Activated naive CD8-positive, alpha-beta T cell (primary cell): Measurements from ENCODE around the gene SCN5A.

Experiments
- H3K27ac Mint-ChIP-seq: one replicate; pipeline ENCODE4 v1.8.0; 2021; ENCODE audit warnings: mixed read lengths
- H3K27me3 Mint-ChIP-seq: one replicate; pipeline ENCODE4 v1.8.0; 2021; ENCODE audit warnings: mixed read lengths
- H3K36me3 Mint-ChIP-seq: one replicate; pipeline ENCODE4 v1.8.0; 2021; ENCODE audit warnings: mixed read lengths
- H3K4me1 Mint-ChIP-seq: one replicate; pipeline ENCODE4 v1.8.0; 2021; ENCODE audit warnings: low read depth, mixed read lengths
- H3K4me3 Mint-ChIP-seq: one replicate; pipeline ENCODE4 v1.8.0; 2021; ENCODE audit warnings: mild to moderate bottlenecking, mixed read lengths
- H3K9me3 Mint-ChIP-seq: one replicate; pipeline ENCODE4 v1.8.0; 2021; ENCODE audit warnings: low read depth, mixed read lengths

Gene SCN5A

DNA sequence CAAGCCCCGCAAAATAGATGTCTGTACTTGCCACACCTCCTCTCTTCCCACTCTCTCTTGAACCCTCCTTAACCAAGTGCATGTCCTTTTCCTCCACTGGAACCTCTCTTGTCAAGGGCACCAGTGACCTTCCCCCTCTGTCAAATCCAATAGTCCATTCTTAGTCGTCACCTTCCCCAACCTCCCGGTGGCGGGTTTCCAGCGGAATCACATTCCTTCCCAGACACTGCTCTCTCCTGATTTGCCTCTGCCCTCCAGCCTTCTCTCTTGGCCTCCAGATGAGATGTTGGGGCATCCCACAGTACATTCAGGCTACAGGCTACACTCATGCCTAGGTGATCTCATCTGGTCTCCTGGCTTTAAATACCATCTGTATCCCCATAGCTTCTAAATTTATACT is 31.1 kb downstream of the SCN5A start:
- Mint-ChIP-seq H3K9me3 (no peaks in the 10 kb centered on the region), H3K4me3 (no peak overlapping the region), H3K27me3 (no peaks in the 10 kb centered on the region), H3K4me1 (no peaks in the 10 kb centered on the region), H3K27ac (no peak overlapping the region), H3K36me3 (no peaks in the 10 kb centered on the region)

DNA sequence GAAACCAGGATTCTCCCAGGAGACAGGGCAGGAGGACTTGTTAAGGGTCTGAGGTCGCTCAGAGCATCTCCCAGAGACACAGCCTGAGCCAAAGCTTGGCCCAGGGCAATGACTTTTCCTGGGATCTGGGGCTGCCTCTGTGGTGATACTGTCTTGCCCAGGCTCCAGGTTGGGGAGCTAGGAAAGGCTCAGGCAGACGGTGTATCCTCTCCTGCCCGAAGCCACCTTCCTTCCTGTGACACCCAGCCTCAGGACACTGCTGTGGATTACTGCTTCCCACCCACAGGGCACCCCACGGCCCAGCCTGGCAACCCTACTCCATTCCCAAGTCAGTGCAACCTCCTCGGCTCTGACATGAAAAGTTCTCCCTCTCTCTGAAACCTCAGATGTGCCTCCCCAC is 31.9 kb downstream of the SCN5A start:
- no peak overlapping the region for H3K4me3 Mint-ChIP-seq
- H3K9me3 Mint-ChIP-seq, result no peaks in the 10 kb centered on the region
- no peaks in the 10 kb centered on the region for H3K36me3 Mint-ChIP-seq
- H3K4me1 Mint-ChIP-seq, result no peaks in the 10 kb centered on the region
- H3K27ac Mint-ChIP-seq, result no peak overlapping the region
- no peaks in the 10 kb centered on the region for H3K27me3 Mint-ChIP-seq

DNA sequence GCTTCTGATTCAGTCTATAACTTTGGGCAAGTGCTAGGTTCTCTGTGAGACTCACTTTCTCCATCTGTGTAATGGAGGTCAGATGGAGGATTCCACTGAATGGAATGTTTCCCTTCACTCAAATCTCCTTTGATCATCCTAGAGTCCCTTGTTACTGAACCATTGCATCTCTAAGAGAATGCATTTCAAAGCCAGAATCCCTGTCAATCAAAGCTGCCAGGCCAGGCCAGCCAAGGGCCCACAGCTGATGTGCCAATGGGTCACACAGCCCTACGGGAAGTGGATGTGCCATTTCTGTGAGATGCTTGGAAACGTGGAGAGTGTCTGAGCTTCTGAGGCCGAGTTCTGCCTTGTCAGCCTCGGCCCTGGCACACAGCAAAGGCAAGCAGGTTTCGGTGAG is 32.4 kb downstream of the SCN5A start:
- Mint-ChIP-seq H3K36me3 (no peaks in the 10 kb centered on the region), H3K27ac (no peak overlapping the region), H3K27me3 (no peaks in the 10 kb centered on the region), H3K9me3 (no peaks in the 10 kb centered on the region), H3K4me1 (no peaks in the 10 kb centered on the region), H3K4me3 (no peak overlapping the region)

DNA sequence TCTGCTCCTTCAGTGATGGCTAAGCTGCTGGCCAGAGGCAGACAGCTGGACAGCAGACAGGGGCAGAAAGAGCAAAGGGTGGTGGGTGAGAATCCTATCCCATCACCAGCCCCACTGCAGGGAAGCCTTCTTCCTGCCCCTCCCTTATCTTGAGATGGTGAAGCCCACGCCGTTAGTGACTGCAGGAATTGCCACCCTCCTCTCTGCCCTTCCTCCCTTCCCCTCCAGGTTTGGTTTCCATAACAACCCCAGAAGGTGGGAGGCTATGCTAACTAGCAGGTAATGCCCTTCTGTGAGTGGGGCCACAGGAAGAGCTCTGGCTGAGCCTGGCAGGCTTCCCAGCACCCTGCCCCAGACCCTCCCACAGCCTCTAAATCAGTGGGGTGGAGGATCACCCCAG is 32.8 kb downstream of the SCN5A start:
- no peaks in the 10 kb centered on the region for H3K27me3 Mint-ChIP-seq
- H3K27ac Mint-ChIP-seq, result no peak overlapping the region

DNA sequence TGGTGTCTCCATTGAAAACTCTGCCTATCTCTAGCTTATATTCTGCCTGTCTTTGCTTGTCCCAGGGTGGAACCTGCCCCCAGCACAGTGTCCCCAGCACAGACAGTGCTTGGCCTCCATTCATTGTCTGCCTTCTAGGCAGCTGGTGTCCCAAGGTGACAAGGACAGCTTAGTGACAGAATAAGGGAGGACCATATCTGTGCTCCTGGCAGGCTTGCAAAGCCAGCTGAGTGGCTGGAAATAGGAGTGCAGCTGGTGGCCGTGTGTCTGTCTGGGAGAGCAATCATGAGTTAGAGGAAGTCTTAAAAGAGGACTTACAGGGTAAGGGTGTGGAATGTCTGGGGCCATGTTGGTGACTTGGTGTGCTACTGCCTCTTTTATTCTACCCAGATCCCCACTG is 33.4 kb downstream of the SCN5A start:
- Mint-ChIP-seq H3K9me3 (no peaks in the 10 kb centered on the region), H3K4me3 (no peak overlapping the region), H3K36me3 (no peaks in the 10 kb centered on the region), H3K27ac (no peak overlapping the region), H3K4me1 (no peaks in the 10 kb centered on the region), H3K27me3 (no peaks in the 10 kb centered on the region)

More for the DNA sequence above, 32.8 kb downstream of the SCN5A start:
- no peaks in the 10 kb centered on the region for H3K4me1 Mint-ChIP-seq
- H3K9me3 Mint-ChIP-seq, result no peaks in the 10 kb centered on the region
- H3K36me3 Mint-ChIP-seq, result no peaks in the 10 kb centered on the region
- no peak overlapping the region for H3K4me3 Mint-ChIP-seq

DNA sequence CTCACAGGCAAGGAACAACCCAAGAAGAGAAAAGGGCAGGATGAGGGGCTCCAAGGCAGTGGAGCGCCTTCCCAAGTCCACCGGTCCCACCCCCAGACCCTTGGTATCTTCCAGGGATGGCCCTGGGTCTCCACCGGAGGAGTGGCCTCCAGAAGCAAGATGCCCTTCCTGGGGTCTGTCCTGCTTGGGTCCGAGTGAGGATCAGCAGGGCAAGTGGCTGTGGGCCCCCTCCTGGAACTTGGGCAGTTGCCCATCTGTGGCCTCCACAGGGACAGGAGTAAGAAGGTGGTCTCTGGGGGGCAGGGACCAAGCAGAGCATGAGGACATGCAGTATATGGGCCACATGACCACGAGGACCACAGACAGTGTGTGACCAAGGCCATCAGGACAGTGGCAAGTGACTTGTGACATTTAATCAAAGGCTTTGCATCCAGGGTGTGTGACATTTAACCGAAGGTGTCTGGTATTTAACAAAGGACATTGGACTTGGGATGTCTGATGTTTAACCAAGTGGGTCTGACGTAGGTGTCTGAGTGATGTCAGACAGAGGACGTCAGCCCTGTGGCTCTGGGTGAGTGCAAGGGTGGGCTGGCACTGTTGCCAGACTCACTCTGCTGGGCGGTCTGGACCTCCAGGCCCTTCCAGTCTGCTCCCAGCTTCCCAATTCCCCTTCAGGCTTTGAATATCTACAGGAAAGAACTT is 34.7 kb downstream of the SCN5A start:
- Mint-ChIP-seq H3K36me3 (no peaks in the 10 kb centered on the region), H3K4me1 (no peaks in the 10 kb centered on the region), H3K27ac (no peak overlapping the region), H3K9me3 (no peaks in the 10 kb centered on the region), H3K27me3 (no peaks in the 10 kb centered on the region), H3K4me3 (no peak overlapping the region)

DNA sequence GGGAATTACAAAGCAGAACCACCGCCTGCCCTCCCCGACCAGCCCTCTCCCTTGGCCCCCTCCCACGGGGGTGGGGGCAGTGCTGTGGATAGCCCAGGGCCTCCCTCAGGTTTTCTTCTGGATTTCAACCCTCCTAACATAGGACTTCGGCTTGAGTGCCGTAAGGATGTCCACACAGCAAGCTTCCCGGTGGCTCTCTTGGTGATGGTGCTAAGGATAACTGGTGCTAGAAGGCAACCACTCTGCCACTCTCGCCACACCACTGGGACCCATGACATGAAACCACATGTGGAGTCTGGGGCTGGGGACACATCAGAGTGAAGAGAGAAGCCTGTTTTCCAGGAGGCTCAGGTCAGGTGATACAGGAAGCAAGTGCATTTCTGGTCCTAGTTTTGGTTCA is 35.4 kb downstream of the SCN5A start:
- Mint-ChIP-seq H3K4me3 (no peak overlapping the region), H3K4me1 (no peaks in the 10 kb centered on the region), H3K9me3 (no peaks in the 10 kb centered on the region), H3K36me3 (no peaks in the 10 kb centered on the region), H3K27me3 (no peaks in the 10 kb centered on the region), H3K27ac (no peak overlapping the region)

DNA sequence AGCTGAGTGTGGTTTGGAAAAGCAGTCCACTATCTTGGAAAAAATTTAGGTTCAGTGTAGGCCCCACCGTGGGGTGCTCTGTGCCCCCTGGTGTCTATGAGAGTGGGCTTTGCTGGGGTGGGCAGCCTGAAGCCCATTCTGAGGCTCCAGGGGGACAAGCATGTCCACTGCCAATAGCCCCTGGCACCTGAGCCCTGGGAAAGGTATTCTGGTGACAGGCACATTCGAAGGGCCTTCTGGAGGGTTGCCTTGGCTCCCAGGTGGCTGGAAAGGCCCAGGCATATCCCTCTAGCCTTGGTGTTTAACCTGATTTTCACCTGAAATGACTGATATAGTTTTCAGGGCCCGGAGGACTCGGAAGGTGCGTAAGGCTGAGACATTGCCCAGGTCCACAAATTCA is 36.1 kb downstream of the SCN5A start:
- no peaks in the 10 kb centered on the region for H3K36me3 Mint-ChIP-seq
- no peak overlapping the region for H3K4me3 Mint-ChIP-seq
- no peaks in the 10 kb centered on the region for H3K4me1 Mint-ChIP-seq
- no peak overlapping the region for H3K27ac Mint-ChIP-seq
- no peaks in the 10 kb centered on the region for H3K9me3 Mint-ChIP-seq
- H3K27me3 Mint-ChIP-seq, result no peaks in the 10 kb centered on the region

DNA sequence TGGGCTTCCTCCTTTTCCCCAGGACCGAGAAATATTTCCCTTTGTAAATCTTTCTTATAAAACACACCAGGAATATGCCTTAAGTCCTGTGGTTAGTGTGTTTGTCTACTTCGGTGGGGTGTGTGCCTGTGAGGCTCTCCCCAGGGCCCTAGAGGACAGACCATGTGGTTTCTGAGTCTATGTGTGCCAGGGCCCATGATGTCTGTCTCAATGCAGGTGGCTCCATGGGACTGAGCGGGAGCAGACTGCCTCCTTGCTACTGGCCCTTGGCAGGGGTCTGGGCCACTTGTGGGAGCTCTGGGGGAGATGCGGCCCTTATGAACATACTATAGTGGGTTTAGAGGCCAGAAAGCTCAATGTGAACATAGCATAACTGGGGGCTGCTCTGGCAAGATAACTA is 37.6 kb downstream of the SCN5A start:
- no peaks in the 10 kb centered on the region for H3K9me3 Mint-ChIP-seq
- no peaks in the 10 kb centered on the region for H3K27me3 Mint-ChIP-seq
- H3K4me3 Mint-ChIP-seq, result no peak overlapping the region
- no peaks in the 10 kb centered on the region for H3K4me1 Mint-ChIP-seq
- no peak overlapping the region for H3K27ac Mint-ChIP-seq
- no peaks in the 10 kb centered on the region for H3K36me3 Mint-ChIP-seq

DNA sequence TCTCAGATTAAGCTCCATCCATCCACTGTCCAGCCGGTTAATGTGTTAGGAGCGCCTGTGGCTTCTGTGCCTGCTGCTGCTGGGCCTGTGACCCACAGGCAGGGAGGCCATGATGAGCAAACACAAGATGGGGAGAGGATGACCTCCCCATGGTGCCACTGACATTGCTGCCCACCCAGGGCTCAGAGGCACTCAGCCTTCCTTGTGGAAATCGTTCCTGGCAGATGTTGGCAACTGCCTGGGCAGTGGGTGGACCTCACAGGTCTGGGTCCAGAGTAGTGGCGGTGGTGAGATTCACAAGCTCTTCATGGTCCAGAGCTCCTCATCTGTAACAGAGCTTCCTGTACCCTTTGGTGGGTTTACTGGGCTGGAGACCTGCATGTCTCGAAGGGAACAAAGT is 38.6 kb downstream of the SCN5A start:
- Mint-ChIP-seq H3K9me3 (no peaks in the 10 kb centered on the region), H3K4me3 (no peak overlapping the region), H3K4me1 (no peaks in the 10 kb centered on the region), H3K27ac (no peak overlapping the region), H3K27me3 (no peaks in the 10 kb centered on the region), H3K36me3 (no peaks in the 10 kb centered on the region)

DNA sequence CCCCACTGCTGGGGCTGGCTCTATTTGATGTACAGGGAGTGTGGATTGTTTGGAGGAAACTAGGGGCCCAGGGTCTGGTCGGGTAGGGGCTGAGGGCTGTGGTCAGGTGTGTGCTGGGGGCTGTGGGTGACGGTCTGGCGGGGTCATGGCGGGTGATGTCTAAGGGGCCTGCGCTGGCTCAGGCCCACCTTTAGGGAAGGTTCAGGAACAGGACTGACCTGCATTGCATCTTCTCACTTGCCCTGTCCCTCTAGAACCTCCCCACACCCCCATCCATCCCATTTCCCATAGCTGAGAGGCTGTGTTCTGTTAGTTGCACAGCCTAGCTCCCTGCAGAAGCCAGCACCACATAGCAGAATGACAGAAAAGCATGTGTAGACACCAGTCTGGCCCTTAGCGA is 39.1 kb downstream of the SCN5A start:
- H3K36me3 Mint-ChIP-seq, result no peaks in the 10 kb centered on the region
- no peaks in the 10 kb centered on the region for H3K27me3 Mint-ChIP-seq
- no peak overlapping the region for H3K27ac Mint-ChIP-seq
- H3K4me1 Mint-ChIP-seq, result no peaks in the 10 kb centered on the region
- no peak overlapping the region for H3K4me3 Mint-ChIP-seq
- H3K9me3 Mint-ChIP-seq, result no peaks in the 10 kb centered on the region

DNA sequence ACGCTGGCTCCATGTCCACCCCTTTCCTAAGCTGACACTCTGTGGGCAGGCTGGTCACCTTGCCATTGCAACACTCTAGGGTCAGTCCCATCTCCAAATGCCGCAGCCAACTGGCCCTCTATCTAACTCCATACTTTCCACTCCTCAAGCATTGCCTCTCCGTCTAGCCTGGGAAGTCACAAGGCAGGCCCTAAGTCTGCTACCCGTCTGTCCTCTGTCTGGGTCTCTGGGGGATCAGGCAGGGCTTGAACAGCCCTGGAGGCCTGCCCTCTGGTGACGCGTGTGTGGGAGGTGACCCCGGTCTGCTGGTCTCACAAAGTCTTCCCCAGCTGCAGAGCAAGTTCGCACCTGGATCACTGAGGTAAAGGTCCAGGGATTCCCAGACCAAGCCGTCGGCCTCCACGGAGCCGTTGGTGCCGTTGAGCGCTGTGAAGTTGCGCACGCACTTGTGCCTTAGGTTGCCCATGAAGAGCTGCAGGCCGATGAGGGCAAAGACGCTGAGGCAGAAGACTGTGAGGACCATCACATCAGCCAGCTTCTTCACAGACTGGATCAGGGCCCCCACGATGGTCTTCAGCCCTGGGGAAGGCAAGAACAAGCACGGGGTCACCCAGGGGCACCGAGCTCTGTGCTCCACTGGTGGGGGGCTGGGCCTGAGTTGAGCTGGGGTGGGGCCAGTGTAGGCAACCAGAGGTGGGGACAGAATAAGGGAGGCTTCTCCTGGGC is 39.9 kb downstream of the SCN5A start:
- Mint-ChIP-seq H3K4me1 (no peaks in the 10 kb centered on the region), H3K27ac (no peak overlapping the region), H3K27me3 (no peaks in the 10 kb centered on the region), H3K9me3 (no peaks in the 10 kb centered on the region), H3K36me3 (no peaks in the 10 kb centered on the region), H3K4me3 (no peak overlapping the region)

DNA sequence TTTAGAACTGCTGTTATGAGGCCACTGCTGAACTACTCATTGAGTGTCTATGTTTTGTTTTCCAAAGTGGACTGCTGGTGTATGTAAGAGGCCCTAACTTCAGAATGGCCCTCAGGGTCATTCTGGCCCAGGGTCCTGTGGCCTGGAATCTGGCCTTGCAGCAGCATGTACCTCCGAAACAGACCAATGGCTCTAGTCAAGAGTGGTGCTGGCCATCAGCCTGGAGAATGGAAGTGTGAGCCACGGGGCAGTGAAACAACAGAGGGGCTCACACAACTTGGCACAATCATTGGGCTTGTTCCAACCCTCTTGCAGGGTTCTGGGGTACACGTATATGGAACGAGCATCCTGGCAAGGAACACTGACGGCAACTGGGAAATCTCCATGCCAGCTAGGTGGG is 40.5 kb downstream of the SCN5A start:
- no peak overlapping the region for H3K27ac Mint-ChIP-seq
- no peaks in the 10 kb centered on the region for H3K27me3 Mint-ChIP-seq
- no peaks in the 10 kb centered on the region for H3K4me1 Mint-ChIP-seq
- no peaks in the 10 kb centered on the region for H3K9me3 Mint-ChIP-seq
- H3K36me3 Mint-ChIP-seq, result no peaks in the 10 kb centered on the region
- no peak overlapping the region for H3K4me3 Mint-ChIP-seq

DNA sequence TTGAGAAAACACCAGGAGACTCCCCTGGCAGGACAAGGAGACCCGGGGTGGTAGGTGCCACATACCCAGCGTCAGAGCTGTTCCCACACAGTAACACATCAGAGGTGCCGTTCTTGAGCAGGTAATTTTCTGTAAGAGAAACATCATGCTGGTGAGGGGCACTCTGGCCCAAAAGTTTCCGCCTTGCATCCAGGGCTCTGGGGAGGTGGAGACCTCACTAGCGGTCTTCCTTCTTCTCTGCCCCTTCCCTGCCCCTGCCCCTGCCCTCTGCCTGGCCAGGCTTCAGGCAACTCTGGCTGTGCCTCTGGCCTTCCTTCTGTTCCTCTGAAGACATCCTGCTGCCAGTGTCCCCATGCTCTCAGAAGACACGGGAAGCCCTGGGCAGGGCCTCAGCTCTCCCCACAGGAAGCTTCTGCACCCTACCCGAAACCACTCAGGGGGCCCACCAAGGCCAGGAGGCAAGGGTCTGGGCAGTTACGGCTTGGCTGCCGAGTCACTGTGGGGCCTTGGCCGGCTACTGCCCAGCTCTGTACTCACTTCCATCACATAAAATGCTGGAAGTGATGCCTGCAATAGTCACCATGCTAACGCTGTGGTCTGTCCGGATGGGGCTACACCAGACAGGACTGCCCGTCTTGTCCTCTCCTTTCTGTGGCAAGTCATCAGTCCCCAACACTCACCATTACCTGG is 41.3 kb downstream of the SCN5A start:
- H3K9me3 Mint-ChIP-seq, result no peaks in the 10 kb centered on the region
- no peak overlapping the region for H3K4me3 Mint-ChIP-seq
- H3K27me3 Mint-ChIP-seq, result no peaks in the 10 kb centered on the region
- no peaks in the 10 kb centered on the region for H3K4me1 Mint-ChIP-seq
- no peak overlapping the region for H3K27ac Mint-ChIP-seq
- no peaks in the 10 kb centered on the region for H3K36me3 Mint-ChIP-seq

DNA sequence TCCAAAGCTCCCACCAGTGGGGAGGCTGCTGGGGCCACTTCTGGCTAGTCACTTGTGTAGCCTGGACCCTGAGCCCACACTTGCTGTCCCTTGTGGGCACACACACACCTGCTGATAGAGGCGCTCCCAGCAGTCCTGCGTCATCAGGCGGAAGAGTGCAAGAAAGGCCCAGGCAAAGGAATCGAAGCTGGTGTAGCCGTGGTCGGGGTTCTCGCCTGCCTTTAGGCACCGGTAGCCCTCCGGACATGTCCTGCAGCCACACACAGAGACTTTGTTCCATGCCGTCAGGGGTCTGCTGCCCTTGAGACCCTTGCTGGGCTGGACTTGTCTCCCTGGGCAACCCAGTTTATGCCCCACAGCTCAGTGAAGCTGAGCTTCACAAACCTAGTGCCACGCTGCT is 42.9 kb downstream of the SCN5A start:
- H3K9me3 Mint-ChIP-seq, result no peaks in the 10 kb centered on the region
- no peak overlapping the region for H3K4me3 Mint-ChIP-seq
- H3K4me1 Mint-ChIP-seq, result no peaks in the 10 kb centered on the region
- H3K27ac Mint-ChIP-seq, result no peak overlapping the region
- no peaks in the 10 kb centered on the region for H3K27me3 Mint-ChIP-seq
- no peaks in the 10 kb centered on the region for H3K36me3 Mint-ChIP-seq
